Esophagus muscularis mucosa (tissue), 4 donors: Measurements from ENCODE around the gene FNDC11. TPM values are rescaled to one million over a fixed set of nuclear protein-coding genes. Genes with fewer than 3 reads are reported as not detected.

Experiments
- DNase-seq: peaks from one replicate; pipeline ENCODE4 v3.0.0-alpha.2; 2017; ENCODE audit errors: extremely low spot score
- H3K27ac ChIP-seq, 4 donors: fragments of 200-600 bp; sonication (generic); replicated peaks in 1 of 4; 1 replicate in 3 of 4; 2 replicates in 1 of 4; pipeline ENCODE4 v1.5.1; 2016 to 2019; ENCODE audit warnings: mild to moderate bottlenecking in 1 of 4
- H3K27me3 ChIP-seq, 4 donors: fragments of 200-600 bp; sonication (generic); one replicate each; pipeline versions ENCODE4 v1.5.1 to v1.6.0; 2016 to 2019
- H3K36me3 ChIP-seq, 4 donors: fragments of 200-600 bp; sonication (generic); one replicate each; pipeline ENCODE4 v1.5.1; 2016 to 2019
- H3K4me1 ChIP-seq, 4 donors: fragments of 200-600 bp; sonication (generic); one replicate each; pipeline ENCODE4 v1.5.1; 2016 to 2019
- H3K4me3 ChIP-seq, 4 donors: fragments of 200-600 bp; sonication (generic); 1 replicate in 2 of 4; 2 replicates in 2 of 4; pipeline ENCODE4 v1.5.1; 2016 to 2019; ENCODE audit warnings: mild to moderate bottlenecking in 4 of 4, moderate library complexity in 1 of 4
- H3K9me3 ChIP-seq, 4 donors: fragments of 200-600 bp; sonication (generic); 1 replicate in 3 of 4; 2 replicates in 1 of 4; pipeline ENCODE4 v1.5.1; 2016 to 2019
- EP300 ChIP-seq: sonication (generic); formaldehyde crosslinking; IDR thresholded peaks from one replicate; pipeline ENCODE4 v1.6.1; 2017; ENCODE audit warnings: antibody characterized with exemption
- POLR2A ChIP-seq: fragments of 450-650 bp; IDR thresholded peaks from one replicate; pipeline ENCODE4 v1.6.1; 2017; ENCODE audit warnings: antibody characterized with exemption, moderate library complexity, mild to moderate bottlenecking, low read depth
- POLR2AphosphoS5 ChIP-seq, 2 donors: sonication (generic); formaldehyde crosslinking; IDR thresholded peaks; one replicate each; pipeline ENCODE4 v1.6.1; 2017; ENCODE audit warnings: antibody characterized with exemption in 2 of 2
- WGBS: methylation state at CpG from one replicate; pipeline ENCODE4 v1.1.5; 2018; 5-methylcytosine and 5-hydroxymethylcytosine counted together
- intact Hi-C: fragments of 100-400 bp; cut with DNase I; formaldehyde crosslinking; loops from one replicate; pipeline ENCODE4 v1.15.1; 2023
- total RNA-seq, 4 donors: library from RNA; depleted of rRNA; stranded (reverse); fragments of >200 nt; gene quantifications; one replicate each; pipeline versions ENCODE4 v1.1.0 to v1.2.1, GENCODE V29; 2016
- TF ChIP-seq, protein P1 (sequence below), 3 experiments: fragments of 200-600 bp in 2 of 3; fragments of 450-650 bp in 1 of 3; sonication (generic) in 2 of 3; IDR thresholded peaks; one replicate each; pipeline ENCODE4 v1.5.1; 2017 to 2019; ENCODE audit warnings: antibody characterized with exemption in 3 of 3, mild to moderate bottlenecking in 2 of 3, moderate library complexity in 1 of 3

The FNDC11 gene
- total RNA-seq, 4 donors from 2014 or later = 0.23 to 0.83 (median 0.44) TPM

- TF ChIP-seq EP300 (no peak), POLR2A (no peak), POLR2AphosphoS5 (IDR thresholded peaks at IDR 0.05) (no peak)
- TF ChIP-seq, protein P1, sequence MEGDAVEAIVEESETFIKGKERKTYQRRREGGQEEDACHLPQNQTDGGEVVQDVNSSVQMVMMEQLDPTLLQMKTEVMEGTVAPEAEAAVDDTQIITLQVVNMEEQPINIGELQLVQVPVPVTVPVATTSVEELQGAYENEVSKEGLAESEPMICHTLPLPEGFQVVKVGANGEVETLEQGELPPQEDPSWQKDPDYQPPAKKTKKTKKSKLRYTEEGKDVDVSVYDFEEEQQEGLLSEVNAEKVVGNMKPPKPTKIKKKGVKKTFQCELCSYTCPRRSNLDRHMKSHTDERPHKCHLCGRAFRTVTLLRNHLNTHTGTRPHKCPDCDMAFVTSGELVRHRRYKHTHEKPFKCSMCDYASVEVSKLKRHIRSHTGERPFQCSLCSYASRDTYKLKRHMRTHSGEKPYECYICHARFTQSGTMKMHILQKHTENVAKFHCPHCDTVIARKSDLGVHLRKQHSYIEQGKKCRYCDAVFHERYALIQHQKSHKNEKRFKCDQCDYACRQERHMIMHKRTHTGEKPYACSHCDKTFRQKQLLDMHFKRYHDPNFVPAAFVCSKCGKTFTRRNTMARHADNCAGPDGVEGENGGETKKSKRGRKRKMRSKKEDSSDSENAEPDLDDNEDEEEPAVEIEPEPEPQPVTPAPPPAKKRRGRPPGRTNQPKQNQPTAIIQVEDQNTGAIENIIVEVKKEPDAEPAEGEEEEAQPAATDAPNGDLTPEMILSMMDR (IDR thresholded peaks at IDR 0.05) = no peak
- Histone ChIP-seq H3K27me3 (peaks cover 0 to 79% (median 23%) of the 10 kb centered on the region in 4 donors), H3K36me3 (no peaks in the 10 kb centered on the region), H3K27ac (no peak overlapping the region), H3K9me3 (no peaks in the 10 kb centered on the region), H3K4me1 (peaks cover 15 to 30% (median 24%) of the 10 kb centered on the region in 4 donors), H3K4me3 (no peak overlapping the region)
- DNase-seq = no peak
- intact Hi-C loops = loop anchor here (10.0 kb wide), 1 partner anchor 121 kb away; the partner anchor contains the start of genes RTEL1 and STMN3
- 78% methylated on average over 12 of the region's 14 CpGs for WGBS
These were observed 20.6 kb upstream of the FNDC11 start for GRCh38 chr20:63533388-63533787.

DNA sequence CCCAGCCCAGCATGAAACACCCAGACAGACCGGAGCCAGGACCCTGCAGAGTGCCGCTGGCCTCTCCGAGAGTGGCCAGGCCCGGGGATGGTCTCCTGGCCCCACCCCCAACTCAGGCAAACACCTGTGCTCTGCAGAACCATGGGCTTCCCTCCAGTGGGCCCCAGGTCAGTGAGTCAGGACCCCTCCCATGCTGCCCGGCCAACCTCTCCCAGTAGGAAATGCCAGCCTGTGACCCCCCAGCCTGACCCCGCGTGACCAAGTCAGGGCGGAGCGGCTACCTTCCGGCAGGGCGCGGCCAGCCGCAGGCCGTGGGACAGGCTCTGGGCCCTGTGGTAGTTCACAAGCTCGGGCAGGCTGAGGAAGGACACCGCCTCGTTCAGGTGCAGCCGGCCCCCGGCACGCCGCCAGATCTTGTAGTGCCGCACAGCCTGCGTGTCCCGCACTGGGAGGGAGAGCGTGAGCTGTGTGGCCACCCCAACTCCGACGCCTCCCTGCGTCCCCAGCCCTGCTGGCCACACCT, 20.0 kb upstream of the FNDC11 start:
- H3K27ac ChIP-seq = no peak overlapping the region
- intact Hi-C loops = loop anchor here (10.0 kb wide), 1 partner anchor 121 kb away; the partner anchor contains the start of genes RTEL1 and STMN3
- H3K4me3 ChIP-seq = no peak overlapping the region
- H3K36me3 ChIP-seq = no peaks in the 10 kb centered on the region
- TF ChIP-seq POLR2A = no peak
- no peak for TF ChIP-seq EP300
- no peak for TF ChIP-seq POLR2AphosphoS5 (IDR thresholded peaks at IDR 0.05)
- TF ChIP-seq, protein P1 (IDR thresholded peaks at IDR 0.05) = no peak
- H3K4me1 ChIP-seq = peaks cover 16 to 34% (median 27%) of the 10 kb centered on the region in 4 donors
- DNase-seq = no peak
- H3K9me3 ChIP-seq = no peaks in the 10 kb centered on the region
- H3K27me3 ChIP-seq = peaks cover 0 to 82% (median 23%) of the 10 kb centered on the region in 4 donors
- WGBS = 79% methylated on average over 20 of the region's 28 CpGs

- WGBS = 54% methylated on average over 8 of the region's 12 CpGs
- peaks cover 0 to 84% (median 23%) of the 10 kb centered on the region in 4 donors for H3K27me3 ChIP-seq
- intact Hi-C loops = loop anchor here (10.0 kb wide), 1 partner anchor 120 kb away; the partner anchor contains the start of genes RTEL1 and STMN3
- no peak for DNase-seq
- H3K4me1 ChIP-seq = peaks cover 16 to 34% (median 27%) of the 10 kb centered on the region in 4 donors
- no peak for TF ChIP-seq POLR2A
- TF ChIP-seq EP300 = no peak
- no peak for TF ChIP-seq POLR2AphosphoS5 (IDR thresholded peaks at IDR 0.05)
- TF ChIP-seq, protein P1 (IDR thresholded peaks at IDR 0.05) = no peak
- no peaks in the 10 kb centered on the region for H3K36me3 ChIP-seq
- no peaks in the 10 kb centered on the region for H3K9me3 ChIP-seq
- H3K4me3 ChIP-seq = no peak overlapping the region
- no peak overlapping the region for H3K27ac ChIP-seq
These were observed 19.5 kb upstream of the FNDC11 start for GRCh38 chr20:63534427-63534830.

DNA sequence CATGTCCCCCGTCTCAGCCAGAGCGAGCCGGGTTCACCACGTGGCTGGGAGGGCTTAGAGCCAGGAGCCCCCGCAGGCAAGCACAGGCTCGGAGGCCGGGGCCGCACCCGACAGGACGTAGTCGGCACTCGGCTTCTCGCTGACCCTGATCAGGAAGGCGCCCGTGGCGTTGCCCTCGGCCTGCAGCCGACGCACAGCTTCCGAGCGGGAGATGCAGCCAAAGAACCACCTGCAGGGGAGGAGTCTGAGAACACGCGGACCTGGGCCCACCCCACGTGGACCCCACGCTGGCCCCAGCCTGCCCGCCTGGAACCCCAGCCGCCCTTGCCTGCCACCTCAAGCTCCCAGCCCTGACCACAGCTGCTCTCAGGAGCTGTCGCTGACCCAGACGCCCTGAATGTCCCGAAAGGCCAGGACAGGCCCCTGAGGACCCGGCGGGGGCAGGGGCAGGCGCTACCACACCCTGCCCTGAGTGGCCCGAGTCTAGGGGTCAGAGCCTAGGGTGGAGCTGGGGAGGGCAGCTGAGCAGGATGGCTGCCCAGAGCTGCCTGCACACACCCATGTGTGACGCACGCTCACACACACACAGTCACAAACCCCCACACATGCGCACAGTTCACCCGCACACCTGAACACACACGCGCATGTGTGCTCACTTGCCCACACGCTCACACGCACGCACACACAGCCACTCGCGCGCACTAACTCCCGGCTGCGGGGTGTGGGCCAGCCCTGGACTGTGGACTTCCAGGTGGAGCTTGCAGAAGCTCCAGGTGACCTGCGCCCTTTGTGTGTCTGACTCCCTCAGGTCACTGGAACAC, 18.9 kb upstream of the FNDC11 start:
- H3K27me3 ChIP-seq = peaks cover 0 to 88% (median 23%) of the 10 kb centered on the region in 4 donors
- DNase-seq = no peak
- intact Hi-C loops = loop anchor here (10.0 kb wide), 1 partner anchor 120 kb away; the partner anchor contains the start of genes RTEL1 and STMN3

More for the DNA sequence above, 18.9 kb upstream of the FNDC11 start:
- 83% methylated on average over 13 of the region's 49 CpGs for WGBS
- Histone ChIP-seq H3K4me1 (peaks cover 16 to 34% (median 27%) of the 10 kb centered on the region in 4 donors), H3K9me3 (no peaks in the 10 kb centered on the region), H3K4me3 (no peak overlapping the region), H3K27ac (no peak overlapping the region), H3K36me3 (no peaks in the 10 kb centered on the region)
- TF ChIP-seq POLR2A (no peak), POLR2AphosphoS5 (IDR thresholded peaks at IDR 0.05) (no peak), EP300 (no peak)
- TF ChIP-seq, protein P1 (IDR thresholded peaks at IDR 0.05) = no peak
